ENCODE results near the gene RBM23. TPM values are rescaled to one million over a fixed set of nuclear protein-coding genes. Genes with fewer than 3 reads are reported as not detected.

The RBM23 gene
- total and polyA plus RNA-seq, 10 of the 15 experiments (the other 5 are each of a cell fraction or from before 2014, with no cell fraction given) = 54.0 to 72.6 (median 61.3) TPM

GRCh38 chr14:22962061-22962676 is 43.2 kb upstream of the RBM23 start (continued):
- TF ChIP-seq E4F1 (IDR thresholded peaks at IDR 0.05; ENCODE audit: borderline replicate concordance, partially characterized antibody) (no peak), RB1 (IDR thresholded peaks at IDR 0.05; ENCODE audit: borderline replicate concordance) (no peak), E2F4 (IDR thresholded peaks at IDR 0.05; ENCODE audit: low read depth, low read length) (no peak), CEBPB (IDR thresholded peaks at IDR 0.05; ENCODE audit: borderline replicate concordance in 1 of 2, low read depth in 2 of 2, low read length in 2 of 2) (no peak)

- ChIA-PET CTCF (interaction anchor here (0.8 to 11.4 kb wide), 28 partner anchors 10 to 386 kb away, joined by 3 to 91 read pairs (median 4); partner anchors contain the start of genes LRP10, OXA1L, PRMT5 and RBM23), RAD21 (ENCODE audit: unreplicated experiment) (interaction anchor here (0.7 to 2.4 kb wide), 11 partner anchors 17 to 113 kb away, joined by 3 to 15 read pairs (median 4); partner anchors contain the start of genes LRP10, PRMT5 and RBM23), SMC1A (ENCODE audit: uncharacterized antibody, unreplicated experiment) (interaction anchor here (0.6 to 3.8 kb wide), 16 partner anchors 8 to 243 kb away, joined by 3 to 24 read pairs (median 6); partner anchors contain the start of genes CDH24, LRP10, PRMT5 and RBM23), POLR2A (interaction anchor here (0.5 to 1.8 kb wide), 13 partner anchors 9 to 139 kb away, joined by 3 to 8 read pairs (median 3); partner anchors contain the start of genes ACIN1, C14orf119, PRMT5 and RBM23)
- Histone ChIP-seq H3K79me2 (ENCODE audit: control insufficient read depth, insufficient read depth, low read length) (peaks cover 8% of the 10 kb centered on the region), H3K9me3 (replicated peaks; ENCODE audit: control insufficient read depth, insufficient read depth, low read length) (no peaks in the 10 kb centered on the region), H3K4me3 (peak overlapping the region; percentile 85), H3K9ac (ENCODE audit: control insufficient read depth, insufficient read depth, low read length) (peak overlapping the region; percentile 97), H3K4me1 (ENCODE audit: control insufficient read depth, insufficient read depth, low read length) (no peaks in the 10 kb centered on the region), H2AFZ (ENCODE audit: control insufficient read depth, low read depth, low read length) (peak overlapping the region; percentile 99), H3K36me3 (ENCODE audit: control insufficient read depth in 2 of 2, insufficient read depth in 2 of 2, low read length in 1 of 2) (peaks cover 0 to 2% of the 10 kb centered on the region in 2 experiments; a peak in 1 of 4 replicates), H3K4me2 (ENCODE audit: control insufficient read depth, insufficient read depth) (peak overlapping the region; percentile 75), H3K27ac (ENCODE audit: control insufficient read depth, insufficient read depth) (peak overlapping the region; percentile 90), H4K20me1 (ENCODE audit: control insufficient read depth, insufficient read depth) (no peaks in the 10 kb centered on the region), H3K27me3 (replicated peaks in 1 of 2; ENCODE audit: control insufficient read depth in 2 of 2, insufficient read depth in 2 of 2, low read length in 1 of 2) (no peaks in the 10 kb centered on the region)
- DNase-seq (ENCODE audit: low read depth, low spot score) (no peak), ATAC-seq (no peak), FAIRE-seq (peak; percentile 74)
- in situ Hi-C loops (cut with MboI) (no loop called here), intact Hi-C loops (cut with micrococcal nuclease; ENCODE audit: unreplicated experiment) (no loop called here)
- 20% methylated on average over 19 of the region's 19 CpGs for WGBS (ENCODE audit: insufficient coverage, insufficient replicate concordance, low lambda C conversion rate, missing lambda C conversion rate)
- BruUV-seq (replicated peaks) = no TSS peak
- TF ChIP-seq IKZF2 (IDR thresholded peaks at IDR 0.05) = no peak
- no peak for TF ChIP-seq CREM (IDR thresholded peaks at IDR 0.05; ENCODE audit: low read depth)
- TF ChIP-seq, protein P1, sequence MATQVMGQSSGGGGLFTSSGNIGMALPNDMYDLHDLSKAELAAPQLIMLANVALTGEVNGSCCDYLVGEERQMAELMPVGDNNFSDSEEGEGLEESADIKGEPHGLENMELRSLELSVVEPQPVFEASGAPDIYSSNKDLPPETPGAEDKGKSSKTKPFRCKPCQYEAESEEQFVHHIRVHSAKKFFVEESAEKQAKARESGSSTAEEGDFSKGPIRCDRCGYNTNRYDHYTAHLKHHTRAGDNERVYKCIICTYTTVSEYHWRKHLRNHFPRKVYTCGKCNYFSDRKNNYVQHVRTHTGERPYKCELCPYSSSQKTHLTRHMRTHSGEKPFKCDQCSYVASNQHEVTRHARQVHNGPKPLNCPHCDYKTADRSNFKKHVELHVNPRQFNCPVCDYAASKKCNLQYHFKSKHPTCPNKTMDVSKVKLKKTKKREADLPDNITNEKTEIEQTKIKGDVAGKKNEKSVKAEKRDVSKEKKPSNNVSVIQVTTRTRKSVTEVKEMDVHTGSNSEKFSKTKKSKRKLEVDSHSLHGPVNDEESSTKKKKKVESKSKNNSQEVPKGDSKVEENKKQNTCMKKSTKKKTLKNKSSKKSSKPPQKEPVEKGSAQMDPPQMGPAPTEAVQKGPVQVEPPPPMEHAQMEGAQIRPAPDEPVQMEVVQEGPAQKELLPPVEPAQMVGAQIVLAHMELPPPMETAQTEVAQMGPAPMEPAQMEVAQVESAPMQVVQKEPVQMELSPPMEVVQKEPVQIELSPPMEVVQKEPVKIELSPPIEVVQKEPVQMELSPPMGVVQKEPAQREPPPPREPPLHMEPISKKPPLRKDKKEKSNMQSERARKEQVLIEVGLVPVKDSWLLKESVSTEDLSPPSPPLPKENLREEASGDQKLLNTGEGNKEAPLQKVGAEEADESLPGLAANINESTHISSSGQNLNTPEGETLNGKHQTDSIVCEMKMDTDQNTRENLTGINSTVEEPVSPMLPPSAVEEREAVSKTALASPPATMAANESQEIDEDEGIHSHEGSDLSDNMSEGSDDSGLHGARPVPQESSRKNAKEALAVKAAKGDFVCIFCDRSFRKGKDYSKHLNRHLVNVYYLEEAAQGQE (IDR thresholded peaks at IDR 0.05; ENCODE audit: low read depth, low read length) = no peak
- no peak for TF ChIP-seq IRF3 (IDR thresholded peaks at IDR 0.05)
- peak; percentile 33; the same call in 1 of the 2 replicates for TF ChIP-seq PKNOX1 (IDR thresholded peaks at IDR 0.05)
Observed at GRCh38 chr14:22955702-22956569, 37.0 kb upstream of the RBM23 start.

Measured in GM12878 (cell line).